ENCODE data around the gene SLC43A2.

Gene SLC43A2

GRCh38 chr17:1554751-1555540, 73.7 kb downstream of the SLC43A2 start:
- ATAC-seq: no peak
- TF ChIP-seq CSDC2 (CRISPR knock-in tag; IDR thresholded peaks at IDR 0.05): no peak
- no peak for TF ChIP-seq ZFP30 (CRISPR knock-in tag; IDR thresholded peaks at IDR 0.05)
- TF ChIP-seq ZNF70 (CRISPR knock-in tag; IDR thresholded peaks at IDR 0.05): no peak
- TF ChIP-seq PPARA (CRISPR knock-in tag; IDR thresholded peaks at IDR 0.05; ENCODE audit: borderline replicate concordance): no peak
- TF ChIP-seq SNAI2 (CRISPR knock-in tag; IDR thresholded peaks at IDR 0.05): no peak
- no peak for TF ChIP-seq POU6F1 (CRISPR knock-in tag; IDR thresholded peaks at IDR 0.05; ENCODE audit: borderline replicate concordance, low read depth)
- TF ChIP-seq ARNTL (CRISPR knock-in tag; IDR thresholded peaks at IDR 0.05; ENCODE audit: borderline replicate concordance, low read depth): no peak
- TF ChIP-seq TSHZ2 (CRISPR knock-in tag; IDR thresholded peaks at IDR 0.05): no peak
- TF ChIP-seq, protein P1, sequence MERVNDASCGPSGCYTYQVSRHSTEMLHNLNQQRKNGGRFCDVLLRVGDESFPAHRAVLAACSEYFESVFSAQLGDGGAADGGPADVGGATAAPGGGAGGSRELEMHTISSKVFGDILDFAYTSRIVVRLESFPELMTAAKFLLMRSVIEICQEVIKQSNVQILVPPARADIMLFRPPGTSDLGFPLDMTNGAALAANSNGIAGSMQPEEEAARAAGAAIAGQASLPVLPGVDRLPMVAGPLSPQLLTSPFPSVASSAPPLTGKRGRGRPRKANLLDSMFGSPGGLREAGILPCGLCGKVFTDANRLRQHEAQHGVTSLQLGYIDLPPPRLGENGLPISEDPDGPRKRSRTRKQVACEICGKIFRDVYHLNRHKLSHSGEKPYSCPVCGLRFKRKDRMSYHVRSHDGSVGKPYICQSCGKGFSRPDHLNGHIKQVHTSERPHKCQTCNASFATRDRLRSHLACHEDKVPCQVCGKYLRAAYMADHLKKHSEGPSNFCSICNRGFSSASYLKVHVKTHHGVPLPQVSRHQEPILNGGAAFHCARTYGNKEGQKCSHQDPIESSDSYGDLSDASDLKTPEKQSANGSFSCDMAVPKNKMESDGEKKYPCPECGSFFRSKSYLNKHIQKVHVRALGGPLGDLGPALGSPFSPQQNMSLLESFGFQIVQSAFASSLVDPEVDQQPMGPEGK (CRISPR knock-in tag; IDR thresholded peaks at IDR 0.05; ENCODE audit: borderline replicate concordance): no peak
- no peak for TF ChIP-seq RARB (CRISPR knock-in tag; IDR thresholded peaks at IDR 0.05)
- no peak for TF ChIP-seq ZNF565 (CRISPR knock-in tag; conservative IDR thresholded peaks at IDR 0.05; ENCODE audit: low read depth)
- TF ChIP-seq TCF4 (CRISPR knock-in tag; IDR thresholded peaks at IDR 0.05; ENCODE audit: borderline replicate concordance): no peak
- TF ChIP-seq OSR1 (CRISPR knock-in tag; IDR thresholded peaks at IDR 0.05): no peak
- no peak for TF ChIP-seq ZFP3 (CRISPR knock-in tag; IDR thresholded peaks at IDR 0.05)
- no peak for TF ChIP-seq ISL1 (CRISPR knock-in tag; IDR thresholded peaks at IDR 0.05)
- TF ChIP-seq ESRRG (CRISPR knock-in tag; IDR thresholded peaks at IDR 0.05): no peak
- TF ChIP-seq, protein P2, sequence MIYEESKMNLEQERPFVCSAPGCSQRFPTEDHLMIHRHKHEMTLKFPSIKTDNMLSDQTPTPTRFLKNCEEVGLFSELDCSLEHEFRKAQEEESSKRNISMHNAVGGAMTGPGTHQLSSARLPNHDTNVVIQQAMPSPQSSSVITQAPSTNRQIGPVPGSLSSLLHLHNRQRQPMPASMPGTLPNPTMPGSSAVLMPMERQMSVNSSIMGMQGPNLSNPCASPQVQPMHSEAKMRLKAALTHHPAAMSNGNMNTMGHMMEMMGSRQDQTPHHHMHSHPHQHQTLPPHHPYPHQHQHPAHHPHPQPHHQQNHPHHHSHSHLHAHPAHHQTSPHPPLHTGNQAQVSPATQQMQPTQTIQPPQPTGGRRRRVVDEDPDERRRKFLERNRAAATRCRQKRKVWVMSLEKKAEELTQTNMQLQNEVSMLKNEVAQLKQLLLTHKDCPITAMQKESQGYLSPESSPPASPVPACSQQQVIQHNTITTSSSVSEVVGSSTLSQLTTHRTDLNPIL (CRISPR knock-in tag; IDR thresholded peaks at IDR 0.05; ENCODE audit: low read depth): no peak

GRCh38 chr17:1553354-1554266, 75.0 kb downstream of the SLC43A2 start:
- TF ChIP-seq ARNTL (CRISPR knock-in tag; IDR thresholded peaks at IDR 0.05; ENCODE audit: borderline replicate concordance, low read depth) (no peak), OSR1 (CRISPR knock-in tag; IDR thresholded peaks at IDR 0.05) (no peak), CSDC2 (CRISPR knock-in tag; IDR thresholded peaks at IDR 0.05) (no peak), GLIS3 (CRISPR knock-in tag; IDR thresholded peaks at IDR 0.05) (no peak), BACH2 (CRISPR knock-in tag; IDR thresholded peaks at IDR 0.05; ENCODE audit: borderline replicate concordance) (no peak), ZNF565 (CRISPR knock-in tag; conservative IDR thresholded peaks at IDR 0.05; ENCODE audit: low read depth) (no peak), ZNF8 (CRISPR knock-in tag; IDR thresholded peaks at IDR 0.05) (no peak), POU6F1 (CRISPR knock-in tag; IDR thresholded peaks at IDR 0.05; ENCODE audit: borderline replicate concordance, low read depth) (no peak)
- TF ChIP-seq, protein P3, sequence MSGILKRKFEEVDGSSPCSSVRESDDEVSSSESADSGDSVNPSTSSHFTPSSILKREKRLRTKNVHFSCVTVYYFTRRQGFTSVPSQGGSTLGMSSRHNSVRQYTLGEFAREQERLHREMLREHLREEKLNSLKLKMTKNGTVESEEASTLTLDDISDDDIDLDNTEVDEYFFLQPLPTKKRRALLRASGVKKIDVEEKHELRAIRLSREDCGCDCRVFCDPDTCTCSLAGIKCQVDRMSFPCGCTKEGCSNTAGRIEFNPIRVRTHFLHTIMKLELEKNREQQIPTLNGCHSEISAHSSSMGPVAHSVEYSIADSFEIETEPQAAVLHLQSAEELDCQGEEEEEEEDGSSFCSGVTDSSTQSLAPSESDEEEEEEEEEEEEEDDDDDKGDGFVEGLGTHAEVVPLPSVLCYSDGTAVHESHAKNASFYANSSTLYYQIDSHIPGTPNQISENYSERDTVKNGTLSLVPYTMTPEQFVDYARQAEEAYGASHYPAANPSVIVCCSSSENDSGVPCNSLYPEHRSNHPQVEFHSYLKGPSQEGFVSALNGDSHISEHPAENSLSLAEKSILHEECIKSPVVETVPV (CRISPR knock-in tag; IDR thresholded peaks at IDR 0.05): no peak
- TF ChIP-seq, protein P1 (CRISPR knock-in tag; IDR thresholded peaks at IDR 0.05; ENCODE audit: borderline replicate concordance): no peak
- TF ChIP-seq, protein P2 (CRISPR knock-in tag; IDR thresholded peaks at IDR 0.05; ENCODE audit: low read depth): no peak
- no peak for ATAC-seq

All from SK-N-SH treated with all-trans-retinoic acid at 6 μM for 48 hours (cell line).